ENCODE data around the gene FAM163B. TPM values are rescaled to one million over a fixed set of nuclear protein-coding genes. Genes with fewer than 3 reads are reported as not detected.

FAM163B gene
- total RNA-seq, 1 experiment from 2014 or later = not detected

DNA sequence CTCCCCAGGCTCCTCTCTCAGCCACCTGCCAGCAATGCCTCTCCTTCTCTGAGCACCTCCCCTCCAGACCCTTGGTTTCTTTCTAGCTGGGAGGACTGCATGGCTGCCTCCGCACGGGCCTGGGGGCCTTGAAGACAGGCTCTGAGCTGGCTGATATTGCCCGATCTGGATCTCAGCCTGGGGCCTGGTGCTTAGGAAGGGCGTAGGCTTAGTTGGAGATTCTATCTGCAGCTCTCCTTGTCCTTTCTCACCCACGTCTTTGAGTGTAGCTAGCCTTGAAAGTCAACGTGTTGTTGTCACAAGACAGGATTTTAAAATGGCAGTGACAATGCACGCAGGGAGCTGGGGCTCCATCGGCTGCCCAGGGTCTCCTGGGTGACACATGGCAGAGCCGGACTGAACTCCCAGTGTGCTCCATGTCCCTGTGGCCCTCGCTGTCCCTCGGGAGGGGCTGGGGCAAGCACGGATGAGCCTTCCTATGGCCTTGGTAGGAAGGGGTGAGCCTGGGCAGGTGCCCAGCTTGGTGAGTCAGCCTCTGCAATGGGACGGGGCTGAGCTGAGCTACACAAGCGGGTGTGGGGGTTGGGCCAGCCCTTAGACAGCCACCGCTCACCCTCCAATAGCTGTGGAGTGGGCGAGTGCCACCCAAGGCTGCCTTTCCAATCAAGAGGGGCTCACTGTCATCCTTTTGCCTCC lies 65.3 kb downstream of the FAM163B start:
- DNase-seq (ENCODE audit: unreplicated experiment) = no peak
- intact Hi-C loops (cut with micrococcal nuclease) = no loop called here
- no peak overlapping the region for H3K27ac Mint-ChIP-seq (ENCODE audit: low read depth, unreplicated experiment)
- POLR2A ChIA-PET = interaction anchor here (0.6 kb wide), 1 partner anchor 9 kb away, joined by 3 read pairs; the partner anchor contains the start of gene ADAMTSL2
- no TSS peak for BruUV-seq (replicated peaks)
- peaks cover 52% of the 10 kb centered on the region for H3K27me3 Mint-ChIP-seq (ENCODE audit: insufficient read depth, unreplicated experiment)
- CTCF ChIA-PET = interaction anchor here (0.7 kb wide), 1 partner anchor 471 kb away, joined by 5 read pairs; no protein-coding TSS in a partner anchor
- H3K36me3 Mint-ChIP-seq (ENCODE audit: insufficient read depth, unreplicated experiment) = no peaks in the 10 kb centered on the region
- no peak overlapping the region for H3K4me3 Mint-ChIP-seq (ENCODE audit: unreplicated experiment)
- TF ChIP-seq, protein P1, sequence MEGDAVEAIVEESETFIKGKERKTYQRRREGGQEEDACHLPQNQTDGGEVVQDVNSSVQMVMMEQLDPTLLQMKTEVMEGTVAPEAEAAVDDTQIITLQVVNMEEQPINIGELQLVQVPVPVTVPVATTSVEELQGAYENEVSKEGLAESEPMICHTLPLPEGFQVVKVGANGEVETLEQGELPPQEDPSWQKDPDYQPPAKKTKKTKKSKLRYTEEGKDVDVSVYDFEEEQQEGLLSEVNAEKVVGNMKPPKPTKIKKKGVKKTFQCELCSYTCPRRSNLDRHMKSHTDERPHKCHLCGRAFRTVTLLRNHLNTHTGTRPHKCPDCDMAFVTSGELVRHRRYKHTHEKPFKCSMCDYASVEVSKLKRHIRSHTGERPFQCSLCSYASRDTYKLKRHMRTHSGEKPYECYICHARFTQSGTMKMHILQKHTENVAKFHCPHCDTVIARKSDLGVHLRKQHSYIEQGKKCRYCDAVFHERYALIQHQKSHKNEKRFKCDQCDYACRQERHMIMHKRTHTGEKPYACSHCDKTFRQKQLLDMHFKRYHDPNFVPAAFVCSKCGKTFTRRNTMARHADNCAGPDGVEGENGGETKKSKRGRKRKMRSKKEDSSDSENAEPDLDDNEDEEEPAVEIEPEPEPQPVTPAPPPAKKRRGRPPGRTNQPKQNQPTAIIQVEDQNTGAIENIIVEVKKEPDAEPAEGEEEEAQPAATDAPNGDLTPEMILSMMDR (IDR thresholded peaks at IDR 0.05; ENCODE audit: unreplicated experiment) = no peak
- no peaks in the 10 kb centered on the region for H3K4me1 Mint-ChIP-seq (ENCODE audit: insufficient read depth, unreplicated experiment)
- no peaks in the 10 kb centered on the region for H3K9me3 Mint-ChIP-seq (ENCODE audit: unreplicated experiment)

DNA sequence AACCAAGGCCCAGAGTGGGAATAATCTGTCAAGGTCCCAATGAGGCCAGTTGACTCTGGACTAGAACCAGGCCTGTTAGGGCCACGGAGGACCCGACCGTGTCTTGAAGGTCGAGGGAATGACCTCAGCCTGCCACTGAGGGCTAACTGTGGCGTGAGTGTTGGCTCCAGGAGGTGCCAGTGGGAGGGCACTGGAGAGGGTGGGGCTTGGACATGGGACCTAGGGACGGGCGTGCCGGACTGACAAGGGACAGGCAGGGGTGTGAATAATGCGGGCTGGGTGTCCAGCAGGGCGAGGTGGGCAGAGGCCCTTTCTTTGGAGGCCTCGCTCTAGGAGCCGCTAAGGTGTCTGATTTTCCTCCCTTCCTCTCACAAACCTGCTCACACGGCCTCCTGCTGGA lies 67.2 kb downstream of the FAM163B start:
- CTCF ChIA-PET = interaction anchor here (1.3 kb wide), 1 partner anchor 44 kb away, joined by 4 read pairs; no protein-coding TSS in a partner anchor
- intact Hi-C loops (cut with micrococcal nuclease) = no loop called here
- Mint-ChIP-seq H3K36me3 (ENCODE audit: insufficient read depth, unreplicated experiment) (no peaks in the 10 kb centered on the region), H3K27me3 (ENCODE audit: insufficient read depth, unreplicated experiment) (peaks cover 51% of the 10 kb centered on the region), H3K27ac (ENCODE audit: low read depth, unreplicated experiment) (no peak overlapping the region), H3K9me3 (ENCODE audit: unreplicated experiment) (no peaks in the 10 kb centered on the region), H3K4me3 (ENCODE audit: unreplicated experiment) (no peak overlapping the region), H3K4me1 (ENCODE audit: insufficient read depth, unreplicated experiment) (no peaks in the 10 kb centered on the region)
- POLR2A ChIA-PET = no interaction called here
- DNase-seq (ENCODE audit: unreplicated experiment) = no peak
- no TSS peak for BruUV-seq (replicated peaks)
- TF ChIP-seq, protein P1 (IDR thresholded peaks at IDR 0.05; ENCODE audit: unreplicated experiment) = no peak

DNA sequence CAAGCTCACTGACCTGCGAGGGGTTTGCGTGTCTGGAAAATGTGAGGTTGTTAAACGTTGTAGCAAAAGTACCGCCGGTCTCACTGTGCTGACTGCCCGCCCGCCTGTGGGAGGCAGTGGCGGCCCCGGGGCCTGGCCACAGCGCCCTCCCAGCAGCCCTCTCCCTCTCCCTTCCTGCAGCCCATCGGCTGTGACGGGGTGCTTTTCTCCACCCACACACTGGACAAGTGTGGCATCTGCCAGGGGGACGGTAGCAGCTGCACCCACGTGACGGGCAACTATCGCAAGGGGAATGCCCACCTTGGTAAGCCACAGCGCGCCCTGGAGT lies 68.5 kb downstream of the FAM163B start:
- H3K4me1 Mint-ChIP-seq (ENCODE audit: insufficient read depth, unreplicated experiment) = no peaks in the 10 kb centered on the region
- no peak overlapping the region for H3K4me3 Mint-ChIP-seq (ENCODE audit: unreplicated experiment)
- H3K27ac Mint-ChIP-seq (ENCODE audit: low read depth, unreplicated experiment) = no peak overlapping the region
- H3K27me3 Mint-ChIP-seq (ENCODE audit: insufficient read depth, unreplicated experiment) = peaks cover 48% of the 10 kb centered on the region
- ChIA-PET POLR2A (no interaction called here), CTCF (interaction anchor here (1.3 kb wide), 1 partner anchor 43 kb away, joined by 4 read pairs; no protein-coding TSS in a partner anchor)
- no peaks in the 10 kb centered on the region for H3K9me3 Mint-ChIP-seq (ENCODE audit: unreplicated experiment)
- H3K36me3 Mint-ChIP-seq (ENCODE audit: insufficient read depth, unreplicated experiment) = no peaks in the 10 kb centered on the region
- TF ChIP-seq, protein P1 (IDR thresholded peaks at IDR 0.05; ENCODE audit: unreplicated experiment) = no peak
- intact Hi-C loops (cut with micrococcal nuclease) = no loop called here
- no TSS peak for BruUV-seq (replicated peaks)
- DNase-seq (ENCODE audit: unreplicated experiment) = no peak

DNA sequence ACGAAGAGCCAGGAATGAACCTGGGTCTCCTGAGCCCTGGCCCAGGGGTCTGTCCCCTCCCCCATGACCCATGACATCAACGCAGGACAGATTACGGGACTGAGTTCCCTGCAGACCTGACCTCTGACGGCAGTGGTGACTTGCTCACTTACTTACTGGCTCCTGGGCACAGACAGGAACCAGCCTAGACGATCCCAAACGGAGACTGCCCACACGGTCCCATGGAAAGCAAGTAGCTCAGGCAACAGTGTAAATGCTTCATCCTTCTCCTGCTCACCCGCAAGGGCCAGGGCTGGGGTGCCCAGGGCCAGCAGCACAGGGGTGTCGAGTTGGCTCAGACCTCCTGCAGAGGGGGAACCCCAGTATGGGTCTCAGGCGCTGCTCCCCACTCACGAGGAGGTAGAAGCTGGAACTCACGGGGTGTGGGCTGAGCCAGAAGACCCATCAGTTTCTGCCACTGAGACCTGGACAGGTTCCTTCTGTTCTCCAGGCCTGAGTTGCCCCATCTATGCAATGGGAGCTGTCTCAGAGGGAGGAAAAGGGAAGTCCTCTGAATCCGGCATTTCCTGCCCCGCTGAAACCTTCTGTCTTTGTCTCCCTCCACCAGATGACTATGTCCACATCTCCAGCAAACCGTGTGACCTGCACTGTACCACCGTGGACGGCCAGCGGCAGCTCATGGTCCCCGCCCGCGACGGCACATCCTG lies 69.0 kb downstream of the FAM163B start:
- no peak for DNase-seq (ENCODE audit: unreplicated experiment)
- no TSS peak for BruUV-seq (replicated peaks)
- H3K4me1 Mint-ChIP-seq (ENCODE audit: insufficient read depth, unreplicated experiment) = no peaks in the 10 kb centered on the region
- H3K4me3 Mint-ChIP-seq (ENCODE audit: unreplicated experiment) = no peak overlapping the region
- no peaks in the 10 kb centered on the region for H3K9me3 Mint-ChIP-seq (ENCODE audit: unreplicated experiment)
- peaks cover 43% of the 10 kb centered on the region for H3K27me3 Mint-ChIP-seq (ENCODE audit: insufficient read depth, unreplicated experiment)
- TF ChIP-seq, protein P1 (IDR thresholded peaks at IDR 0.05; ENCODE audit: unreplicated experiment) = no peak
- POLR2A ChIA-PET = interaction anchor here (0.7 kb wide), 1 partner anchor 600 kb away, joined by 3 read pairs; no protein-coding TSS in a partner anchor
- H3K36me3 Mint-ChIP-seq (ENCODE audit: insufficient read depth, unreplicated experiment) = no peaks in the 10 kb centered on the region
- H3K27ac Mint-ChIP-seq (ENCODE audit: low read depth, unreplicated experiment) = no peak overlapping the region
- intact Hi-C loops (cut with micrococcal nuclease) = no loop called here
- CTCF ChIA-PET = no interaction called here
